GM12878 (cell line): ENCODE data around the gene PIP4K2A. TPM values are rescaled to one million over a fixed set of nuclear protein-coding genes. Genes with fewer than 3 reads are reported as not detected.

Experiments used
- ATAC-seq: fragments of 200-7000 bp; cut with Tn5 transposase; 3 replicates; pipeline ENCODE4 v1.9.1; 2020; ENCODE audit warnings: mild to moderate bottlenecking, moderate library complexity
- BruUV-seq: library from RNA; stranded (reverse); fragments of 400-500 nt; replicated peaks from 2 replicates; lab custom pipeline; 2021; lab: Mats Ljungman, UMichigan
- CTCF ChIA-PET: fragments of 300-600 bp; sonication (Branson Sonifier 250); formaldehyde crosslinking; extraction: SDS; loops from one replicate; lab custom pipeline; 2021; ENCODE audit warnings: inconsistent platforms; lab: Yijun Ruan, JAX
- POLR2A ChIA-PET: fragments of 350-600 bp; formaldehyde crosslinking; extraction: SDS; loops from one replicate; lab custom pipeline; 2021; ENCODE audit warnings: inconsistent platforms; lab: Charles Lee
- RAD21 ChIA-PET: fragments of 300-600 bp; sonication (Branson Sonifier 250); formaldehyde crosslinking; loops from one replicate; lab custom pipeline; 2023; ENCODE audit warnings: antibody characterized with exemption; ENCODE audit not compliant: unreplicated experiment; lab: Charles Lee
- SMC1A ChIA-PET: fragments of 300-600 bp; sonication (Branson Sonifier 250); formaldehyde crosslinking; loops from one replicate; lab custom pipeline; 2023; ENCODE audit not compliant: unreplicated experiment, uncharacterized antibody; lab: Charles Lee
- DNase-seq: peaks from one replicate; pipeline ENCODE4 v3.0.0-alpha.2; 2011; ENCODE audit warnings: low read depth, low spot score
- FAIRE-seq: peaks from 3 replicates; lab custom pipeline; 2011; peaks lifted over from hg19 to GRCh38; lab: Jason Lieb, UNC
- H2AFZ ChIP-seq: 2 replicates; pipeline ENCODE4 v1.6.0; 2011; ENCODE audit warnings: low read depth, low read length, control low read depth; ENCODE audit not compliant: control insufficient read depth
- H3K27ac ChIP-seq: 2 replicates; pipeline ENCODE4 v1.5.1; 2011; ENCODE audit warnings: control low read depth; ENCODE audit not compliant: control insufficient read depth, insufficient read depth
- H3K27me3 ChIP-seq, 2 experiments: replicated peaks in 1 of 2; 2 replicates each; pipeline versions ENCODE4 v1.6.0 to v1.6.1; 2011; ENCODE audit warnings: low read length in 1 of 2; ENCODE audit not compliant: control insufficient read depth in 2 of 2, insufficient read depth in 2 of 2
- H3K36me3 ChIP-seq, 2 experiments: 2 replicates each; pipeline ENCODE4 v1.5.1; 2011; ENCODE audit warnings: low read length in 1 of 2; ENCODE audit not compliant: control insufficient read depth in 2 of 2, insufficient read depth in 2 of 2
- H3K4me1 ChIP-seq: 2 replicates; pipeline ENCODE4 v1.6.1; 2011; ENCODE audit warnings: mild to moderate bottlenecking, low read length, moderate library complexity, mixed read lengths; ENCODE audit not compliant: control insufficient read depth, insufficient read depth
- H3K4me2 ChIP-seq: 2 replicates; pipeline ENCODE4 v1.6.0; 2011; ENCODE audit warnings: control low read depth; ENCODE audit not compliant: control insufficient read depth, insufficient read depth
- H3K4me3 ChIP-seq: fragments of 200-600 bp; sonication (generic); 2 replicates; pipeline ENCODE4 v1.5.1; 2016
- H3K79me2 ChIP-seq: 2 replicates; pipeline ENCODE4 v1.6.0; 2011; ENCODE audit warnings: low read length; ENCODE audit not compliant: control insufficient read depth, insufficient read depth
- H3K9ac ChIP-seq: 2 replicates; pipeline ENCODE4 v1.8.0; 2011; ENCODE audit warnings: low read length, control low read depth, mixed read lengths; ENCODE audit not compliant: control insufficient read depth, insufficient read depth
- H3K9me3 ChIP-seq: replicated peaks from 3 replicates; pipeline ENCODE4 v1.5.1; 2011; ENCODE audit warnings: mild to moderate bottlenecking, low read length; ENCODE audit not compliant: control insufficient read depth, insufficient read depth
- H4K20me1 ChIP-seq: 2 replicates; pipeline ENCODE4 v1.6.0; 2011; ENCODE audit not compliant: control insufficient read depth, insufficient read depth
- CREB1 ChIP-seq: IDR thresholded peaks from 2 replicates; pipeline ENCODE4 v1.6.1; 2012; ENCODE audit warnings: low read depth, mild to moderate bottlenecking, inconsistent platforms
- EED ChIP-seq: sonication (generic); IDR thresholded peaks from 2 replicates; pipeline ENCODE4 v1.6.1; 2016; ENCODE audit warnings: antibody characterized with exemption, low read depth
- GABPA ChIP-seq: IDR thresholded peaks from 2 replicates; pipeline ENCODE4 v1.6.1; 2014; ENCODE audit warnings: antibody characterized with exemption, low read depth, mild to moderate bottlenecking, inconsistent platforms
- KLF5 ChIP-seq: fragments of 450-650 bp; IDR thresholded peaks from 2 replicates; pipeline ENCODE4 v1.6.1; 2014; ENCODE audit warnings: mild to moderate bottlenecking; ENCODE audit not compliant: partially characterized antibody
- NBN ChIP-seq: fragments of 450-650 bp; IDR thresholded peaks from 2 replicates; pipeline ENCODE4 v1.6.1; 2016
- SUPT20H ChIP-seq: IDR thresholded peaks from 2 replicates; pipeline ENCODE4 v1.6.1; 2011; ENCODE audit warnings: low read depth, mild to moderate bottlenecking, low read length, moderate library complexity, borderline replicate concordance; ENCODE audit not compliant: control insufficient read depth
- TARDBP ChIP-seq: IDR thresholded peaks from 2 replicates; pipeline ENCODE4 v1.6.1; 2016; ENCODE audit warnings: borderline replicate concordance
- TBL1XR1 ChIP-seq: IDR thresholded peaks from 2 replicates; pipeline ENCODE4 v1.6.1; 2012; ENCODE audit warnings: low read depth, low read length, improper control_type of control experiment
- TCF7 ChIP-seq: IDR thresholded peaks from 2 replicates; pipeline ENCODE4 v1.6.1; 2014; ENCODE audit warnings: antibody characterized with exemption, borderline replicate concordance
- WGBS: methylation state at CpG from one replicate; pipeline ENCODE4 v1.1.6; 2016; ENCODE audit warnings: low lambda C conversion rate; ENCODE audit not compliant: insufficient replicate concordance, insufficient coverage; ENCODE audit errors: missing lambda C conversion rate; 5-methylcytosine and 5-hydroxymethylcytosine counted together
- in situ Hi-C: fragments of 300-500 bp; cut with MboI; formaldehyde crosslinking; loops from 9 replicates; pipeline ENCODE4 v1.14.3; 2018; ENCODE audit warnings: mixed read lengths
- intact Hi-C: fragments of 100-400 bp; cut with micrococcal nuclease; formaldehyde crosslinking; loops from one replicate; pipeline ENCODE4 v1.14.2; 2022; ENCODE audit not compliant: unreplicated experiment
- polyA plus RNA-seq, 11 experiments: library from polyadenylated mRNA; depleted of rRNA in 4 of 11; unstranded in 6 of 11; stranded (reverse) in 5 of 11; fragments of >200 nt; fragmentation: Nextera tagmentation in 4 of 11; fragmentation: Illumina TruSeq in 1 of 11; extraction: Ambion mirVana in 4 of 11; extraction: Trizol in 1 of 11; gene quantifications; 1 replicate in 1 of 11; 2 replicates in 10 of 11; pipeline versions ENCODE4 v1.2.1 to v1.2.3, GENCODE V29; 2011 to 2016; ENCODE audit warnings: inconsistent platforms in 2 of 11, missing spikeins in 2 of 11, low read depth in 1 of 11
- total RNA-seq, 4 experiments: library from RNA; depleted of rRNA in 3 of 4; stranded (reverse); fragments of >200 nt in 3 of 4; fragmentation: Illumina TruSeq in 1 of 4; extraction: Trizol in 1 of 4; gene quantifications; 2 replicates each; pipeline versions ENCODE4 v1.2.1 to v1.2.3, GENCODE V29; 2013 to 2021
- TF ChIP-seq, protein P1 (sequence below): fragments of 450-650 bp; IDR thresholded peaks from 2 replicates; pipeline ENCODE4 v1.6.1; 2017; ENCODE audit warnings: borderline replicate concordance
- TF ChIP-seq, protein P2 (sequence below): fragments of 450-650 bp; IDR thresholded peaks from 2 replicates; pipeline ENCODE4 v1.6.1; 2018; ENCODE audit warnings: borderline replicate concordance, mild to moderate bottlenecking; ENCODE audit not compliant: partially characterized antibody

Gene PIP4K2A
- total and polyA plus RNA-seq, 10 of the 15 experiments (the other 5 are each of a cell fraction or from before 2014, with no cell fraction given), result 54.3 to 139 (median 84.4) TPM

DNA sequence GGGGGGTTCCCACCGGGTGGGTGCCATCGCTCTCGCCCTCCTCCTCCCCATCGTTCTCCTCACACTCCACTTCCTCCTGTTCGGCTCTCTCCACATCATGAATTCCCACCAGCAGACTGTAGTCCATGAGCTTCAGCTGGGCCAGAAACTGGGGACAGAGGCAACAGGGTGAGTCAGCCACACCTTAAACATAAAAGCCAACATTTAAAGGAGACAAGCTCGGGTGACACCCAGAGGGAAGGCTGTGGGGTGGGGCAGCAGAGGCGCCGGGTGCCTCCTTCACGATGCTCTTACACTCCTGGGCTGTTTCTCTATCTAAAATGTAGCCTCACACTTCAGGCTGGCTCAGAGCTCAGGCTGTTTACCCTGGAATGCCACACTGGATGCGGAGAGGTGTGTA, 172.5 kb downstream of the PIP4K2A start:
- peaks cover 21 to 29% of the 10 kb centered on the region in 2 experiments; a peak in 3 of 4 replicates for H3K36me3 ChIP-seq

More for the DNA sequence above, 172.5 kb downstream of the PIP4K2A start:
- FAIRE-seq (no peak), ATAC-seq (no peak), DNase-seq (no peak)
- Histone ChIP-seq H3K9ac (no peak overlapping the region), H3K4me3 (no peak overlapping the region), H2AFZ (no peak overlapping the region), H3K79me2 (no peaks in the 10 kb centered on the region), H3K27ac (no peak overlapping the region), H3K9me3 (no peaks in the 10 kb centered on the region), H3K4me2 (no peak overlapping the region), H3K27me3 (no peaks in the 10 kb centered on the region), H3K4me1 (no peaks in the 10 kb centered on the region), H4K20me1 (no peaks in the 10 kb centered on the region)
- no TSS peak for BruUV-seq
- 93% methylated on average over 10 of the region's 10 CpGs for WGBS
- POLR2A ChIA-PET, result interaction anchor here (1.4 kb wide), 1 partner anchor 112 kb away, joined by 3 read pairs; no protein-coding TSS in a partner anchor
- SMC1A ChIA-PET, result no interaction called here
- TF ChIP-seq KLF5 (no peak), CREB1 (no peak), TCF7 (no peak), SUPT20H (no peak), EED (no peak), NBN (no peak), TARDBP (no peak), TBL1XR1 (no peak), GABPA (no peak)
- TF ChIP-seq, protein P1, sequence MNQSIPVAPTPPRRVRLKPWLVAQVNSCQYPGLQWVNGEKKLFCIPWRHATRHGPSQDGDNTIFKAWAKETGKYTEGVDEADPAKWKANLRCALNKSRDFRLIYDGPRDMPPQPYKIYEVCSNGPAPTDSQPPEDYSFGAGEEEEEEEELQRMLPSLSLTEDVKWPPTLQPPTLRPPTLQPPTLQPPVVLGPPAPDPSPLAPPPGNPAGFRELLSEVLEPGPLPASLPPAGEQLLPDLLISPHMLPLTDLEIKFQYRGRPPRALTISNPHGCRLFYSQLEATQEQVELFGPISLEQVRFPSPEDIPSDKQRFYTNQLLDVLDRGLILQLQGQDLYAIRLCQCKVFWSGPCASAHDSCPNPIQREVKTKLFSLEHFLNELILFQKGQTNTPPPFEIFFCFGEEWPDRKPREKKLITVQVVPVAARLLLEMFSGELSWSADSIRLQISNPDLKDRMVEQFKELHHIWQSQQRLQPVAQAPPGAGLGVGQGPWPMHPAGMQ, result no peak
- TF ChIP-seq, protein P2, sequence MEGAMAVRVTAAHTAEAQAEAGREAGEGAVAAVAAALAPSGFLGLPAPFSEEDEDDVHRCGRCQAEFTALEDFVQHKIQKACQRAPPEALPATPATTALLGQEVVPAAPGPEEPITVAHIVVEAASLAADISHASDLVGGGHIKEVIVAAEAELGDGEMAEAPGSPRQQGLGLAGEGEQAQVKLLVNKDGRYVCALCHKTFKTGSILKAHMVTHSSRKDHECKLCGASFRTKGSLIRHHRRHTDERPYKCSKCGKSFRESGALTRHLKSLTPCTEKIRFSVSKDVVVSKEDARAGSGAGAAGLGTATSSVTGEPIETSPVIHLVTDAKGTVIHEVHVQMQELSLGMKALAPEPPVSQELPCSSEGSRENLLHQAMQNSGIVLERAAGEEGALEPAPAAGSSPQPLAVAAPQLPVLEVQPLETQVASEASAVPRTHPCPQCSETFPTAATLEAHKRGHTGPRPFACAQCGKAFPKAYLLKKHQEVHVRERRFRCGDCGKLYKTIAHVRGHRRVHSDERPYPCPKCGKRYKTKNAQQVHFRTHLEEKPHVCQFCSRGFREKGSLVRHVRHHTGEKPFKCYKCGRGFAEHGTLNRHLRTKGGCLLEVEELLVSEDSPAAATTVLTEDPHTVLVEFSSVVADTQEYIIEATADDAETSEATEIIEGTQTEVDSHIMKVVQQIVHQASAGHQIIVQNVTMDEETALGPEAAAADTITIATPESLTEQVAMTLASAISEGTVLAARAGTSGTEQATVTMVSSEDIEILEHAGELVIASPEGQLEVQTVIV, result no peak
- in situ Hi-C loops, result no loop called here
- RAD21 ChIA-PET, result interaction anchor here (0.8 kb wide), 1 partner anchor 104 kb away, joined by 3 read pairs; no protein-coding TSS in a partner anchor
- CTCF ChIA-PET, result no interaction called here
- intact Hi-C loops, result no loop called here
